Brain microvascular endothelial cell (primary cell): ENCODE results near the gene HNRNPUL2.
"Not testable (repeated sequence)": the region's sequence is repeated elsewhere in the genome, so short reads cannot be mapped to it uniquely, and the experiment has no call there.

Source experiments
- DNase-seq: peaks from one replicate; pipeline ENCODE4 v3.0.0-alpha.2; 2020
- H3K27ac ChIP-seq: fragments of 250-450 bp; sonication (Bioruptor Pico); 2 replicates; pipeline ENCODE4 v1.5.1; 2020; ENCODE audit warnings: mild to moderate bottlenecking, moderate library complexity
- H3K27me3 ChIP-seq: fragments of 250-450 bp; sonication (Bioruptor Pico); replicated peaks from 2 replicates; pipeline ENCODE4 v1.5.1; 2020; ENCODE audit warnings: mild to moderate bottlenecking
- H3K36me3 ChIP-seq: fragments of 250-450 bp; sonication (Bioruptor Pico); replicated peaks from 2 replicates; pipeline ENCODE4 v1.5.1; 2020; ENCODE audit warnings: mild to moderate bottlenecking
- H3K4me3 ChIP-seq: 2 replicates; pipeline ENCODE4 v1.5.1; 2011; ENCODE audit warnings: low read depth, mild to moderate bottlenecking, control low read depth, low read length, moderate library complexity
- in situ Hi-C: cut with HindIII; loops from 2 replicates; pipeline ENCODE4 v1.10.0; 2017; ENCODE audit warnings: low sequenced_read_pairs, low pct_ligation_motif_present
- TF ChIP-seq, protein P1 (sequence below): IDR thresholded peaks from 2 replicates; pipeline ENCODE4 v1.5.1; 2011; ENCODE audit warnings: low read depth, mild to moderate bottlenecking, moderate library complexity, low read length, control low read depth, inconsistent platforms; ENCODE audit errors: missing control alignments

Gene HNRNPUL2

GRCh38 chr11:62747475-62748160 is 20.4 kb upstream of the HNRNPUL2 start:
- no peak for DNase-seq
- Histone ChIP-seq H3K36me3 (no peaks in the 10 kb centered on the region), H3K27ac (no peak overlapping the region), H3K27me3 (no peaks in the 10 kb centered on the region), H3K4me3 (no peak overlapping the region)
- in situ Hi-C loops: no loop called here
- TF ChIP-seq, protein P1, sequence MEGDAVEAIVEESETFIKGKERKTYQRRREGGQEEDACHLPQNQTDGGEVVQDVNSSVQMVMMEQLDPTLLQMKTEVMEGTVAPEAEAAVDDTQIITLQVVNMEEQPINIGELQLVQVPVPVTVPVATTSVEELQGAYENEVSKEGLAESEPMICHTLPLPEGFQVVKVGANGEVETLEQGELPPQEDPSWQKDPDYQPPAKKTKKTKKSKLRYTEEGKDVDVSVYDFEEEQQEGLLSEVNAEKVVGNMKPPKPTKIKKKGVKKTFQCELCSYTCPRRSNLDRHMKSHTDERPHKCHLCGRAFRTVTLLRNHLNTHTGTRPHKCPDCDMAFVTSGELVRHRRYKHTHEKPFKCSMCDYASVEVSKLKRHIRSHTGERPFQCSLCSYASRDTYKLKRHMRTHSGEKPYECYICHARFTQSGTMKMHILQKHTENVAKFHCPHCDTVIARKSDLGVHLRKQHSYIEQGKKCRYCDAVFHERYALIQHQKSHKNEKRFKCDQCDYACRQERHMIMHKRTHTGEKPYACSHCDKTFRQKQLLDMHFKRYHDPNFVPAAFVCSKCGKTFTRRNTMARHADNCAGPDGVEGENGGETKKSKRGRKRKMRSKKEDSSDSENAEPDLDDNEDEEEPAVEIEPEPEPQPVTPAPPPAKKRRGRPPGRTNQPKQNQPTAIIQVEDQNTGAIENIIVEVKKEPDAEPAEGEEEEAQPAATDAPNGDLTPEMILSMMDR: no peak

- DNase-seq: no peak
- in situ Hi-C loops: no loop called here
- Histone ChIP-seq H3K4me3 (no peak overlapping the region), H3K27me3 (no peaks in the 10 kb centered on the region), H3K27ac (no peak overlapping the region), H3K36me3 (peaks cover 55% of the 10 kb centered on the region)
- TF ChIP-seq, protein P1: no peak
Observed at GRCh38 chr11:62737196-62737595, 9.9 kb upstream of the HNRNPUL2 start.

DNA sequence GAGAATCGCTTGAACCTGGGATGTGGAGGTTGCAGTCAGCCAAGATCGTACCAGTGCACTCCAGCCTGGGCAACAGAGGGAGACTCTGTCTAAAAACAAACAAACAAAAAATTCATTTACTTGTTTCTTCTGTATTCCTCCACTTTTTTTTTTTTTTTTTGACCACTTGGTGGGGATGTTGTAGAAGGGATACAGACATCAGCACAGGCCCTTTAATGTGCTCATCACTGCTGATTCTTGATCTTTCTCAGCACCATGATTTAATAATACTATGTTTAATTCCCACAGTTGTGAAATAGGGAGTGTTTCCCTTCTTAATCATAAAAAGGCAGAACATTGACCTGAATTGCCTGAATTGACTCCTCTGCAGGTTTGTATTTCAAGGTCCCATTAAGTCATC is 5.6 kb upstream of the HNRNPUL2 start:
- TF ChIP-seq, protein P1: no peak
- DNase-seq: no peak
- no peak overlapping the region for H3K27ac ChIP-seq
- no peaks in the 10 kb centered on the region for H3K27me3 ChIP-seq
- in situ Hi-C loops: no loop called here
- no peak overlapping the region for H3K4me3 ChIP-seq
- peaks cover 37% of the 10 kb centered on the region for H3K36me3 ChIP-seq

DNA sequence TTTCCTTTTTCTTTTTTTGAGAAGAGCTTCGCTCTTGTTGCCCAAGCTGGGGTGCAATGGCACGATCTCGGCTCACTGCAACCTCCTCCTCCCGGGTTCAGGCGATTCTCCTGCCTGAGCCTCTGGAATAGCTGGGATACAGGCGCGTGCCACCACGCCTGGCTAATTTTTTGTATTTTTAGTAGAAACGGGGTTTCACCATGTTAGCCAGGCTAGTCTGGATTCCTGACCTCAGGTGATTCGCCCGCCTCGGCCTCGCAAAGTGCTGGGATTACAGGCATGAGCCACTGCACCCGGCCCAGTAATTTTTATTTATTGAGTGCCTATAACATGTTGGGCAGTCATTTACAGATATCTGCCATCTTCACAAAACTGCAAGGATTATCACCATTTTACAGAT is 2.8 kb upstream of the HNRNPUL2 start:
- Histone ChIP-seq H3K4me3 (peak overlapping the region; percentile 93), H3K36me3 (peaks cover 22% of the 10 kb centered on the region)
- H3K27me3 ChIP-seq, DNase-seq, H3K27ac ChIP-seq, in situ Hi-C loops: not testable (repeated sequence)

DNA sequence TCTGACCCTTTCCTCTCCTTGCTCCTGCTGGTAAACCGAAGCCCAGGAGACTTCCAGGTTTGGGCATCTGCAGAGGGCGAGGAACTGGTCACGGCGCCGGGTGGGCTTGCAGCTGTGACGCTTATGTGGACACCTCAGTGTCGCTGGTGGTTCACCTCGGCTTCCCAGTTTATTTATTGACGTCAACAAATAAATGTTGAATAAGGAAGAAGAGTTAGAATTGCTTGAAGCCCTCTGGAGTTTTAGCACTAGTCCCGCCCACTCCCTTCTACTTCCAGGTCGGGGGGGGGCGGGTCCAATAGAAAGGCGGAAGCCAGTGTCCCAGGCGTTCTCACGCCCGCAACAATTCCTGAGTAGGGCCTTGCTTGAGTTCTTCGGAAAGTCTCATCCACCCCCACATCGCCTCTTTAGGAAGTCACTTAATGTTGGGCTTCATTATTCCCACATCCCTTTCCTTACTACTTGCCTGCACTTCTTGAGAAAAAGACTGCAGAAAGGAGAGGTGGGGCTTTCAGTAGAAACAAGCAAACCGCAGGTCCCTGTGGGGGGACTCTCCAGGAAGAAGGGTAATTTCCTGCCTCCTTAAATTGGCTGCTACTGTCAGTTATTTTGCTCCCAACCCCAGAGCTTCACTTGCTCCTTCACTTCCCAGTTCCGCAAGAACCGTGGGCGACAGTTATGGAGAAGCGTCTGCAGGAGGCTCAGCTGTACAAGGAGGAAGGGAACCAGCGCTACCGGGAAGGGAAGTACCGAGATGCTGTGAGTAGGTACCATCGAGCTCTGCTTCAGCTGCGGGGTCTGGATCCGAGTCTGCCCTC is 1.1 kb upstream of the HNRNPUL2 start, which contains the start of gene TTC9C:
TTC9C (plus strand) TSS at position 316 of the 818 bp plus-strand sequence; CDS start at position 679, 363 bp downstream.
- Histone ChIP-seq H3K36me3 (peaks cover 17% of the 10 kb centered on the region), H3K4me3 (peak within 1 kb of the TSS; percentile 93), H3K27me3 (no peaks in the 10 kb centered on the region), H3K27ac (peak within 1 kb of the TSS; percentile 95)
- DNase-seq: peak; percentile 87
- in situ Hi-C loops: no loop called here
- TF ChIP-seq, protein P1: no peak

GRCh38 chr11:62727872-62728170 is 564 bp upstream of the HNRNPUL2 start:
- DNase-seq: peak; percentile 95
- H3K27ac ChIP-seq: peak overlapping the region; percentile 95
- H3K27me3 ChIP-seq: no peaks in the 10 kb centered on the region
- in situ Hi-C loops: no loop called here
- peak overlapping the region; percentile 93 for H3K4me3 ChIP-seq
- H3K36me3 ChIP-seq: peaks cover 18% of the 10 kb centered on the region
- TF ChIP-seq, protein P1: no peak
